IMR-90 (cell line): ENCODE measurements around the gene ZNF879. TPM values are rescaled to one million over a fixed set of nuclear protein-coding genes. Genes with fewer than 3 reads are reported as not detected.

Experiments used
- ATAC-seq: fragments of 200-7000 bp; cut with Tn5 transposase; 2 replicates; pipeline ENCODE4 v1.9.1; 2020; ENCODE audit warnings: low read depth, mild to moderate bottlenecking, moderate library complexity
- BruUV-seq: library from RNA; stranded (reverse); fragments of 400-500 nt; replicated peaks from 2 replicates; lab custom pipeline; 2021; lab: Mats Ljungman, UMichigan
- CTCF ChIA-PET: fragments of 300-600 bp; formaldehyde crosslinking; extraction: SDS; loops from one replicate; lab custom pipeline; 2021; ENCODE audit warnings: antibody characterized with exemption; lab: Yijun Ruan, JAX
- POLR2A ChIA-PET: fragments of 300-600 bp; sonication (Branson Sonifier 250); formaldehyde crosslinking; loops from one replicate; lab custom pipeline; 2022; ENCODE audit warnings: antibody characterized with exemption; ENCODE audit not compliant: unreplicated experiment; lab: Charles Lee
- DNase-seq: peaks from one replicate; pipeline ENCODE4 v3.0.0; 2013
- H2AFZ ChIP-seq: replicated peaks from 2 replicates; pipeline ENCODE3; 2013; ENCODE audit warnings: low read length, mild to moderate bottlenecking; ENCODE audit not compliant: poor library complexity
- H2AK5ac ChIP-seq: 2 replicates; pipeline ENCODE4 v1.6.1; 2013; ENCODE audit warnings: low read depth, low read length, inconsistent platforms
- H2AK9ac ChIP-seq: replicated peaks from 2 replicates; pipeline ENCODE3; 2013; ENCODE audit warnings: mild to moderate bottlenecking, low read depth, low read length, moderate library complexity; ENCODE audit not compliant: poor library complexity
- H2BK120ac ChIP-seq: 2 replicates; pipeline ENCODE4 v1.6.1; 2013; ENCODE audit warnings: low read depth, low read length, inconsistent platforms
- H2BK15ac ChIP-seq: 3 replicates; pipeline ENCODE4 v1.6.1; 2013; ENCODE audit warnings: low read depth, low read length, inconsistent platforms
- H2BK20ac ChIP-seq: 2 replicates; pipeline ENCODE4 v1.6.1; 2013; ENCODE audit warnings: low read depth, mild to moderate bottlenecking, inconsistent platforms, low read length, moderate library complexity
- H2BK5ac ChIP-seq: 2 replicates; pipeline ENCODE4 v1.6.1; 2013; ENCODE audit warnings: mild to moderate bottlenecking, low read depth, low read length, inconsistent platforms; ENCODE audit not compliant: poor library complexity, severe bottlenecking
- H3K14ac ChIP-seq: replicated peaks from 2 replicates; pipeline ENCODE4 v1.6.1; 2013; ENCODE audit warnings: low read depth, low read length, inconsistent platforms
- H3K18ac ChIP-seq: 2 replicates; pipeline ENCODE4 v1.6.1; 2013; ENCODE audit warnings: low read depth, low read length, control low read depth
- H3K23ac ChIP-seq: 2 replicates; pipeline ENCODE4 v1.6.1; 2013; ENCODE audit warnings: low read depth, low read length, inconsistent platforms
- H3K27ac ChIP-seq: 2 replicates; pipeline ENCODE4 v1.5.1; 2013; ENCODE audit warnings: mild to moderate bottlenecking, control low read depth, low read length; ENCODE audit not compliant: insufficient read depth
- H3K27me3 ChIP-seq: 2 replicates; pipeline ENCODE4 v1.6.1; 2013; ENCODE audit warnings: low read length; ENCODE audit not compliant: control insufficient read depth, insufficient read depth
- H3K36me3 ChIP-seq: 2 replicates; pipeline ENCODE4 v1.6.1; 2013; ENCODE audit warnings: low read length, mixed read lengths; ENCODE audit not compliant: control insufficient read depth, insufficient read depth
- H3K4ac ChIP-seq: 2 replicates; pipeline ENCODE4 v1.6.1; 2013; ENCODE audit warnings: low read depth, low read length, inconsistent platforms
- H3K4me1 ChIP-seq: 2 replicates; pipeline ENCODE4 v1.6.1; 2013; ENCODE audit warnings: low read length, mixed read lengths; ENCODE audit not compliant: control insufficient read depth, insufficient read depth
- H3K4me2 ChIP-seq: 2 replicates; pipeline ENCODE4 v1.6.1; 2013; ENCODE audit warnings: low read depth, mild to moderate bottlenecking, control low read depth, low read length, moderate library complexity
- H3K4me3 ChIP-seq: 2 replicates; pipeline ENCODE4 v1.5.1; 2013; ENCODE audit warnings: low read depth, mild to moderate bottlenecking, control low read depth, low read length, moderate library complexity; ENCODE audit not compliant: insufficient read depth
- H3K56ac ChIP-seq: 2 replicates; pipeline ENCODE4 v1.6.1; 2013; ENCODE audit warnings: low read length, inconsistent platforms; ENCODE audit not compliant: insufficient read depth; ENCODE audit errors: extremely low read depth
- H3K79me1 ChIP-seq, 2 experiments: 2 replicates each; pipeline ENCODE4 v1.6.1; 2013; ENCODE audit warnings: low read length in 2 of 2, inconsistent platforms in 1 of 2, low read depth in 1 of 2
- H3K9ac ChIP-seq: 2 replicates; pipeline ENCODE4 v1.6.1; 2013; ENCODE audit warnings: low read depth, low read length, control low read depth
- H3K9me1 ChIP-seq: 2 replicates; pipeline ENCODE4 v1.6.1; 2013; ENCODE audit warnings: low read length, inconsistent platforms; ENCODE audit not compliant: insufficient read depth
- H3K9me3 ChIP-seq: 2 replicates; pipeline ENCODE4 v1.6.1; 2013; ENCODE audit warnings: low read length; ENCODE audit not compliant: control insufficient read depth, insufficient read depth
- H4K20me1 ChIP-seq: 2 replicates; pipeline ENCODE4 v1.6.1; 2013; ENCODE audit warnings: low read length, inconsistent platforms; ENCODE audit not compliant: insufficient read depth
- H4K5ac ChIP-seq: 2 replicates; pipeline ENCODE4 v1.6.1; 2013; ENCODE audit warnings: mild to moderate bottlenecking, low read depth, low read length, control low read depth
- H4K8ac ChIP-seq, 2 experiments: 2 replicates each; pipeline ENCODE4 v1.6.1; 2013; ENCODE audit warnings: low read depth in 2 of 2, low read length in 2 of 2, control low read depth in 1 of 2, inconsistent platforms in 1 of 2
- H4K91ac ChIP-seq: 2 replicates; pipeline ENCODE4 v1.6.1; 2013; ENCODE audit warnings: low read depth, low read length, inconsistent platforms; ENCODE audit not compliant: insufficient read depth
- BHLHE40 ChIP-seq: fragments of 150-350 bp; IDR thresholded peaks from 2 replicates; pipeline ENCODE4 v1.6.1; 2016; ENCODE audit warnings: mild to moderate bottlenecking, low read depth, low read length
- CEBPB ChIP-seq: IDR thresholded peaks from 2 replicates; pipeline ENCODE4 v1.6.1; 2012; ENCODE audit warnings: low read depth, low read length, improper control_type of control experiment
- RCOR1 ChIP-seq: IDR thresholded peaks from 2 replicates; pipeline ENCODE4 v1.6.1; 2012; ENCODE audit warnings: mild to moderate bottlenecking, low read length, improper control_type of control experiment; ENCODE audit not compliant: insufficient replicate concordance
- USF2 ChIP-seq: fragments of 150-350 bp; IDR thresholded peaks from 2 replicates; pipeline ENCODE4 v1.6.1; 2017; ENCODE audit warnings: mild to moderate bottlenecking, antibody characterized with exemption, low read length, low read depth
- WGBS, 2 experiments: methylation state at CpG; one replicate each; pipeline versions ENCODE4 v1.1.5 to v1.1.7; 2013; ENCODE audit warnings: missing lambda C conversion rate in 2 of 2; ENCODE audit not compliant: insufficient read length in 1 of 2; ENCODE audit errors: extremely low coverage in 2 of 2; 5-methylcytosine and 5-hydroxymethylcytosine counted together
- dilution Hi-C: fragments of 300-500 bp; cut with HindIII; formaldehyde crosslinking; loops from one replicate; pipeline ENCODE4 v1.14.3; 2018; ENCODE audit warnings: low sequenced_read_pairs; ENCODE audit not compliant: unreplicated experiment
- in situ Hi-C: fragments of 300-500 bp; cut with MboI; formaldehyde crosslinking; loops from 3 replicates; pipeline ENCODE4 v1.14.3; 2019; ENCODE audit warnings: low sequenced_read_pairs, inconsistent platforms, mixed read lengths
- intact Hi-C: fragments of 100-400 bp; cut with micrococcal nuclease; formaldehyde crosslinking; loops from 2 replicates; pipeline ENCODE4 v1.10.0; 2022
- polyA plus RNA-seq, 3 experiments: library from polyadenylated mRNA; depleted of rRNA; stranded (reverse); fragments of >200 nt; gene quantifications; 2 replicates each; pipeline ENCODE4 v1.2.3, GENCODE V29; 2012; ENCODE audit warnings: low replicate concordance in 1 of 3
- total RNA-seq: library from RNA; depleted of rRNA; stranded (reverse); fragments of >200 nt; gene quantifications from 2 replicates; pipeline ENCODE4 v1.2.3, GENCODE V29; 2012
- TF ChIP-seq, protein P1 (sequence below): conservative IDR thresholded peaks from 2 replicates; pipeline ENCODE4 v1.5.1; 2012; ENCODE audit warnings: mild to moderate bottlenecking, low read depth, low read length, improper control_type of control experiment

Gene ZNF879
- total and polyA plus RNA-seq, 2 of the 4 experiments (the other 2 are of a cell fraction), result 1.4 to 3.4 TPM

GRCh38 chr5:178995341-178995690 is 28.3 kb upstream of the ZNF879 start:
- ChIA-PET CTCF (no interaction called here), POLR2A (no interaction called here)
- Histone ChIP-seq H3K27ac (no peak overlapping the region), H3K9ac (no peak overlapping the region), H2BK120ac (no peak overlapping the region), H2BK15ac (no peak overlapping the region), H3K27me3 (peaks cover 2% of the 10 kb centered on the region; the same call in 1 of the 2 replicates), H3K4ac (no peak overlapping the region), H3K56ac (no peak overlapping the region), H4K8ac (no peak overlapping the region), H3K23ac (no peak overlapping the region), H3K36me3 (no peaks in the 10 kb centered on the region), H3K4me3 (no peak overlapping the region), H2AFZ (no peak overlapping the region), H2BK5ac (no peak overlapping the region), H3K4me1 (no peaks in the 10 kb centered on the region), H3K4me2 (no peak overlapping the region), H3K9me1 (no peaks in the 10 kb centered on the region), H2AK9ac (no peak overlapping the region), H4K5ac (no peak overlapping the region), H2BK20ac (no peak overlapping the region), H2AK5ac (no peak overlapping the region), H3K9me3 (peaks cover 47% of the 10 kb centered on the region), H4K91ac (no peak overlapping the region), H3K14ac (no peak overlapping the region), H3K79me1 (no peaks in the 10 kb centered on the region), H3K18ac (no peak overlapping the region), H4K20me1 (no peaks in the 10 kb centered on the region)
- TF ChIP-seq, protein P1, sequence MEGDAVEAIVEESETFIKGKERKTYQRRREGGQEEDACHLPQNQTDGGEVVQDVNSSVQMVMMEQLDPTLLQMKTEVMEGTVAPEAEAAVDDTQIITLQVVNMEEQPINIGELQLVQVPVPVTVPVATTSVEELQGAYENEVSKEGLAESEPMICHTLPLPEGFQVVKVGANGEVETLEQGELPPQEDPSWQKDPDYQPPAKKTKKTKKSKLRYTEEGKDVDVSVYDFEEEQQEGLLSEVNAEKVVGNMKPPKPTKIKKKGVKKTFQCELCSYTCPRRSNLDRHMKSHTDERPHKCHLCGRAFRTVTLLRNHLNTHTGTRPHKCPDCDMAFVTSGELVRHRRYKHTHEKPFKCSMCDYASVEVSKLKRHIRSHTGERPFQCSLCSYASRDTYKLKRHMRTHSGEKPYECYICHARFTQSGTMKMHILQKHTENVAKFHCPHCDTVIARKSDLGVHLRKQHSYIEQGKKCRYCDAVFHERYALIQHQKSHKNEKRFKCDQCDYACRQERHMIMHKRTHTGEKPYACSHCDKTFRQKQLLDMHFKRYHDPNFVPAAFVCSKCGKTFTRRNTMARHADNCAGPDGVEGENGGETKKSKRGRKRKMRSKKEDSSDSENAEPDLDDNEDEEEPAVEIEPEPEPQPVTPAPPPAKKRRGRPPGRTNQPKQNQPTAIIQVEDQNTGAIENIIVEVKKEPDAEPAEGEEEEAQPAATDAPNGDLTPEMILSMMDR, result no peak
- no peak for TF ChIP-seq RCOR1
- no peak for TF ChIP-seq BHLHE40
- no peak for TF ChIP-seq CEBPB
- TF ChIP-seq USF2, result no peak
- dilution Hi-C loops, result no loop called here
- no peak for DNase-seq
- WGBS, 2 experiments, result 17% methylated on average over 1 of the region's 6 CpGs; no CpG with 5 or more reads in 1 of the 2 experiments
- intact Hi-C loops, result no loop called here
- no TSS peak for BruUV-seq
- in situ Hi-C loops, result no loop called here
- no peak for ATAC-seq
